Muscle of arm (tissue), 1 donor: ENCODE results near the gene LASP1NB.
"Not testable (repeated sequence)": the region's sequence is repeated elsewhere in the genome, so short reads cannot be mapped to it uniquely, and the experiment has no call there.

Experiments
- DNase-seq: peaks from one replicate; pipeline ENCODE4 v3.0.0-alpha.2; 2013

Gene LASP1NB

GRCh38 chr17:38897176-38897575 lies 28.2 kb upstream of the LASP1NB start:
- DNase-seq, result peak; percentile 77

GRCh38 chr17:38897671-38898290 lies 27.6 kb upstream of the LASP1NB start:
- DNase-seq, result no peak

GRCh38 chr17:38898291-38898679 lies 27.1 kb upstream of the LASP1NB start:
- no peak for DNase-seq

GRCh38 chr17:38898812-38899348 lies 26.5 kb upstream of the LASP1NB start:
- DNase-seq, result no peak

GRCh38 chr17:38899421-38899820 lies 26.0 kb upstream of the LASP1NB start:
- DNase-seq, result no peak

GRCh38 chr17:38900978-38901656 lies 24.3 kb upstream of the LASP1NB start:
- no peak for DNase-seq

GRCh38 chr17:38903404-38903803 lies 22.0 kb upstream of the LASP1NB start:
- no peak for DNase-seq

- DNase-seq, result no peak
Measured at GRCh38 chr17:38904892-38905291, 20.5 kb upstream of the LASP1NB start.

- DNase-seq, result no peak
Measured at GRCh38 chr17:38905375-38905774, 20.0 kb upstream of the LASP1NB start.

GRCh38 chr17:38906460-38907228 lies 18.8 kb upstream of the LASP1NB start:
- DNase-seq, result no peak

- no peak for DNase-seq
Measured at GRCh38 chr17:38907930-38908675, 17.3 kb upstream of the LASP1NB start.

- no peak for DNase-seq
Measured at GRCh38 chr17:38908676-38909181, 16.7 kb upstream of the LASP1NB start.

- DNase-seq, result no peak
Measured at GRCh38 chr17:38910325-38910724, 15.1 kb upstream of the LASP1NB start.

- DNase-seq, result no peak
Measured at GRCh38 chr17:38911081-38911730, 14.2 kb upstream of the LASP1NB start.

GRCh38 chr17:38911731-38912081 lies 13.7 kb upstream of the LASP1NB start:
- not testable (repeated sequence) for DNase-seq

GRCh38 chr17:38912221-38912813 lies 13.1 kb upstream of the LASP1NB start:
- no peak for DNase-seq

GRCh38 chr17:38914741-38915638 lies 10.4 kb upstream of the LASP1NB start:
- no peak for DNase-seq

- no peak for DNase-seq
Measured at GRCh38 chr17:38915639-38915995, 9.8 kb upstream of the LASP1NB start.

- DNase-seq, result no peak
Measured at GRCh38 chr17:38916771-38917170, 8.6 kb upstream of the LASP1NB start.

- DNase-seq, result no peak
Measured at GRCh38 chr17:38917259-38917658, 8.2 kb upstream of the LASP1NB start.
